GM23338 (cell line): ENCODE measurements around the gene TM4SF5. TPM values are rescaled to one million over a fixed set of nuclear protein-coding genes. Genes with fewer than 3 reads are reported as not detected.

Experiments used
- ATAC-seq: fragments of 200-7000 bp; cut with Tn5 transposase; 3 replicates; pipeline ENCODE4 v1.9.1; 2020
- DNase-seq: peaks from one replicate; pipeline ENCODE4 v3.0.0-alpha.2; 2015; ENCODE audit warnings: low spot score
- H2AFZ ChIP-seq: fragments of 200-600 bp; sonication (generic); 2 replicates; pipeline ENCODE4 v1.8.0; 2016; ENCODE audit warnings: antibody characterized with exemption, mild to moderate bottlenecking, moderate library complexity
- H3F3A ChIP-seq: fragments of 200-600 bp; sonication (generic); replicated peaks from 2 replicates; pipeline ENCODE4 v1.8.0; 2017; ENCODE audit warnings: antibody characterized with exemption, mixed run types, low read depth
- H3K27ac ChIP-seq: fragments of 200-600 bp; sonication (generic); 2 replicates; pipeline ENCODE4 v1.6.1; 2016; ENCODE audit warnings: low read depth
- H3K27me3 ChIP-seq: fragments of 200-600 bp; sonication (generic); 2 replicates; pipeline ENCODE4 v1.8.0; 2016; ENCODE audit warnings: mild to moderate bottlenecking, mixed run types, moderate library complexity; ENCODE audit not compliant: insufficient read depth
- H3K36me3 ChIP-seq: fragments of 200-600 bp; sonication (generic); 2 replicates; pipeline ENCODE4 v1.8.0; 2016; ENCODE audit warnings: mild to moderate bottlenecking; ENCODE audit not compliant: insufficient read depth
- H3K4me1 ChIP-seq: fragments of 200-600 bp; sonication (generic); 2 replicates; pipeline ENCODE4 v1.8.0; 2016; ENCODE audit warnings: mild to moderate bottlenecking, moderate library complexity; ENCODE audit not compliant: insufficient read depth
- H3K4me2 ChIP-seq: fragments of 200-600 bp; sonication (generic); 2 replicates; pipeline ENCODE4 v1.7.1; 2017; ENCODE audit warnings: mixed run types
- H3K4me3 ChIP-seq: fragments of 200-600 bp; sonication (generic); 2 replicates; pipeline ENCODE4 v1.6.1; 2016; ENCODE audit warnings: mixed run types
- H3K79me2 ChIP-seq: fragments of 200-600 bp; sonication (generic); replicated peaks from 2 replicates; pipeline ENCODE4 v1.8.0; 2017; ENCODE audit warnings: mild to moderate bottlenecking; ENCODE audit not compliant: insufficient read depth
- H3K9me2 ChIP-seq: fragments of 200-600 bp; sonication (generic); 2 replicates; pipeline ENCODE4 v1.8.0; 2017; ENCODE audit not compliant: insufficient read depth
- H4K20me1 ChIP-seq: fragments of 200-600 bp; sonication (generic); replicated peaks from 2 replicates; pipeline ENCODE4 v1.8.0; 2017; ENCODE audit warnings: mild to moderate bottlenecking; ENCODE audit not compliant: insufficient read depth
- H3K27ac Mint-ChIP-seq: 2 replicates; pipeline ENCODE4 v1.8.0; 2020; ENCODE audit warnings: inconsistent platforms, mild to moderate bottlenecking, moderate library complexity, mixed read lengths
- H3K27me3 Mint-ChIP-seq: 3 replicates; pipeline ENCODE4 v1.8.0; 2022; ENCODE audit warnings: low read depth, mild to moderate bottlenecking, moderate library complexity, mixed read lengths, inconsistent platforms; ENCODE audit not compliant: insufficient read depth, poor library complexity
- H3K36me3 Mint-ChIP-seq: 3 replicates; pipeline ENCODE4 v1.8.0; 2021; ENCODE audit warnings: low read depth, mild to moderate bottlenecking, inconsistent platforms, moderate library complexity, mixed read lengths
- H3K4me1 Mint-ChIP-seq: 3 replicates; pipeline ENCODE4 v1.8.0; 2020; ENCODE audit warnings: mild to moderate bottlenecking, inconsistent platforms, mixed read lengths
- H3K4me3 Mint-ChIP-seq: 3 replicates; pipeline ENCODE4 v1.8.0; 2021; ENCODE audit warnings: moderate library complexity, mild to moderate bottlenecking, inconsistent platforms, mixed read lengths
- H3K9me3 Mint-ChIP-seq: 3 replicates; pipeline ENCODE4 v1.8.0; 2020; ENCODE audit warnings: moderate library complexity, mild to moderate bottlenecking, inconsistent platforms, mixed read lengths
- CREB1 ChIP-seq: fragments of 250-450 bp; sonication (Bioruptor Pico); IDR thresholded peaks from 2 replicates; pipeline ENCODE4 v1.5.0; 2020; ENCODE audit warnings: low read depth, mild to moderate bottlenecking, moderate library complexity
- ETS1 ChIP-seq: IDR thresholded peaks from 2 replicates; pipeline ENCODE4 v1.6.1; 2016; ENCODE audit warnings: antibody characterized with exemption
- EZH2 ChIP-seq: fragments of 200-600 bp; sonication (generic); IDR thresholded peaks from one replicate; pipeline ENCODE4 v1.8.0; 2017; ENCODE audit warnings: antibody characterized with exemption, mild to moderate bottlenecking, low read depth; ENCODE audit not compliant: unreplicated experiment
- EZH2phosphoT487 ChIP-seq: fragments of 200-600 bp; sonication (generic); IDR thresholded peaks from one replicate; pipeline ENCODE4 v1.8.1; 2018; ENCODE audit warnings: antibody characterized with exemption; ENCODE audit not compliant: unreplicated experiment
- JUNB ChIP-seq: IDR thresholded peaks from one replicate; pipeline ENCODE4 v1.6.1; 2016; ENCODE audit warnings: antibody characterized with exemption; ENCODE audit not compliant: unreplicated experiment
- NANOG ChIP-seq: IDR thresholded peaks from 2 replicates; pipeline ENCODE4 v1.6.1; 2016; ENCODE audit warnings: antibody characterized with exemption, borderline replicate concordance
- POLR2AphosphoS5 ChIP-seq: IDR thresholded peaks from 2 replicates; pipeline ENCODE4 v1.6.1; 2016; ENCODE audit warnings: antibody characterized with exemption, low read depth
- REST ChIP-seq: IDR thresholded peaks from one replicate; pipeline ENCODE4 v1.6.1; 2018; ENCODE audit warnings: antibody characterized with exemption; ENCODE audit not compliant: unreplicated experiment
- ZNF114 ChIP-seq: fragments of 250-450 bp; sonication (Bioruptor Pico); IDR thresholded peaks from 2 replicates; pipeline ENCODE4 v1.5.0; 2020; ENCODE audit warnings: mild to moderate bottlenecking, moderate library complexity
- ZNF331 ChIP-seq: fragments of 250-450 bp; sonication (Bioruptor Pico); IDR thresholded peaks from 2 replicates; pipeline ENCODE4 v1.5.0; 2020; ENCODE audit warnings: low read depth, mild to moderate bottlenecking, moderate library complexity
- polyA plus RNA-seq: library from polyadenylated mRNA; unstranded; fragments of >200 nt; fragmentation: Nextera tagmentation; extraction: Ambion mirVana; gene quantifications from 2 replicates; pipeline ENCODE4 v1.2.1, GENCODE V29; 2016
- total RNA-seq: library from RNA; depleted of rRNA; stranded (reverse); fragments of >200 nt; shearing (Covaris generic); gene quantifications from 2 replicates; pipeline ENCODE4 v1.2.3, GENCODE V29; 2014
- TF ChIP-seq, protein P1 (sequence below), 2 experiments: fragments of 200-600 bp in 1 of 2; sonication (generic) in 1 of 2; conservative IDR thresholded peaks; 2 replicates each; pipeline versions ENCODE4 v1.5.1 to v1.6.1; 2016 to 2017; ENCODE audit warnings: antibody characterized with exemption in 2 of 2, low read depth in 2 of 2, mild to moderate bottlenecking in 2 of 2, moderate library complexity in 1 of 2

TM4SF5 gene
- total and polyA plus RNA-seq, 2 experiments from 2014 or later: not detected

DNA sequence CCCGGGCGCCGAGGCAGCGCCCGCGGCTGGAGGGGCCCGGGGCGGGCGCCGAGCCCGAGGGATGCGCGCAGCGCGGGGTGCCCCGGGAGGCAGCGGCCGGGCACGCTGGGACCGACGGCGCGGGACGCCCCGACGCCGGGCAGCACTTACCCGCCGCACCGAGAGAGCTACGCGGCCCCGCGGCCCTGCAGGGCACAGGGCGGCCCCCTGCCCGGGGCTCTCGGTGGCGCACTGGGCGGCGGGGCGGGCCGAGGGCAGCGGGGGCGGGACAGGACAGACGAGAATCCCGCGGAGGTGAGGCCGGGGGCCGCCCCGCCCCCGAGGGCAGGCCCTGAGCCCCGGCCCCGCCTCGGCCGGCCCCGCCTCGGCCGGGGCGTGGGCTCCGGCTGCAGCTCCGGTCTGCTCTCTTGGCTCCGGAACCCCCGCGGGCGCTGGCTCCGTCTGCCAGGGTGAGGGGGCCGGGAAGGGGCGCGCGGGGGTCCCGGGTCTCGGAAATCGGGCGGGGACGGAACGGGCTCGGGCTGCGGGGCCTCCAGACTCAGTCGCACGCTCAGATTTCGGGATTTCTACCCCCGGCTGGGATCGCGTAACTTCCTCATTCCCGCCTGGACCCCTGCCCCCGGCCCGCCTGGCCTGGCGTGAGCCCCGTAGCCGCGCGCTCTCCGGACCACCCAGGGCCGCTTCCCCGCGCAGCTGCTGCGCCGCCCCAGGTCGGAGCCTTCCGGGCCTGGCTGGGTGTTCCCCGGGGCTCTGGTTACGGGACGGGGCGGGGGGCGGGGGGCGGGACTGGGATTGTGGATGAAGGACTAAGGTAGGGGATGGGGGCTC is 35.3 kb downstream of the TM4SF5 start, which contains the start of gene PLD2:
PLD2 (plus strand) TSS at position 376 of the 828 bp plus-strand sequence. CDS start 621 bp downstream, outside the sequence.
- Histone ChIP-seq H3K4me2 (peak within 1 kb of the TSS; percentile 80), H3K9me2 (no peaks in the 10 kb centered on the region), H3K36me3 (peaks cover 14% of the 10 kb centered on the region), H3K4me3 (peak within 1 kb of the TSS; percentile 77), H3K79me2 (no peaks in the 10 kb centered on the region), H3F3A (no peaks in the 10 kb centered on the region), H3K27ac (0 out of 2 replicates have a peak within 1 kb of the TSS, but pooled peaks have one; percentile 6), H3K27me3 (no peaks in the 10 kb centered on the region), H2AFZ (peak within 1 kb of the TSS; percentile 78; the same call in 1 of the 2 replicates), H3K4me1 (peaks cover 6% of the 10 kb centered on the region), H4K20me1 (no peaks in the 10 kb centered on the region; the same call in 1 of the 2 replicates)
- Mint-ChIP-seq H3K27ac (peak within 1 kb of the TSS; percentile 80; the same call in 1 of the 2 replicates), H3K27me3 (peaks cover 20% of the 10 kb centered on the region), H3K9me3 (peaks cover 3% of the 10 kb centered on the region; the same call in 2 of the 3 replicates), H3K4me1 (peaks cover 8% of the 10 kb centered on the region; the same call in 2 of the 3 replicates), H3K4me3 (peak within 1 kb of the TSS; percentile 91), H3K36me3 (peaks cover 21% of the 10 kb centered on the region)
- TF ChIP-seq REST (no peak), POLR2AphosphoS5 (peak; percentile 70)
- ATAC-seq: peak; percentile 93
- DNase-seq: peak; percentile 93

DNA sequence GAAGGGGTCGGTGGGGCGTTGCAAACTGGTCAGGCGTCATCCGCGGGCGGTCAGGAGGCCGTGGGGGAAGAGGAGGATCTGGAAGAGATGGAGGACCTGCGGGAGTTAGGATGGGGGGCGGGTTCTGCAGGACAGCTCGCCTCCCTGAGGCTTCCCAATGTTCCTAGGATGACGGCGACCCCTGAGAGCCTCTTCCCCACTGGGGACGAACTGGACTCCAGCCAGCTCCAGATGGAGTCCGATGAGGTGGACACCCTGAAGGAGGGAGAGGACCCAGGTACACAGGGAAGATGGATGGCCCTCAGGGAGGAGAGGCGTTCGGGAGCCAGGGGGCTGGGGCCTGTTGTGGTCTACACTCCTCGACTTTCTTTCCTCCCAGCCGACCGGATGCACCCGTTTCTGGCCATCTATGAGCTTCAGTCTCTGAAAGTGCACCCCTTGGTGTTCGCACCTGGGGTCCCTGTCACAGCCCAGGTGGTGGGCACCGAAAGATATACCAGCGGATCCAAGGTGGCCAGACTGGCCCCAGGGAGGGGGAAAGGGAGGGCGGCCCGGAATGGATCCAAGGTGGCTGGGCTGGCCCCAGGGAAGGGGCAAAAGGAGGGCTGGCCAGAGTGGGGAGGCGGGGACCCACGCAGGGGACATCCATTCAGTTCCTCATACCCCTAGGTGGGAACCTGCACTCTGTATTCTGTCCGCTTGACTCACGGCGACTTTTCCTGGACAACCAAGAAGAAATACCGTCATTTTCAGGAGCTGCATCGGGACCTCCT is 36.1 kb downstream of the TM4SF5 start:
- Mint-ChIP-seq H3K27ac (peak overlapping the region; percentile 80; the same call in 1 of the 2 replicates), H3K9me3 (peaks cover 3% of the 10 kb centered on the region; the same call in 2 of the 3 replicates), H3K4me3 (peak overlapping the region; percentile 91), H3K27me3 (peaks cover 19% of the 10 kb centered on the region), H3K36me3 (peaks cover 21% of the 10 kb centered on the region), H3K4me1 (peaks cover 8% of the 10 kb centered on the region; the same call in 2 of the 3 replicates)
- peaks cover 14% of the 10 kb centered on the region for H3K36me3 ChIP-seq
- TF ChIP-seq EZH2phosphoT487: no peak
- no peak for TF ChIP-seq ZNF114 (CRISPR knock-in tag)
- TF ChIP-seq REST: no peak
- TF ChIP-seq ZNF331: no peak
- TF ChIP-seq EZH2: no peak
- no peak for TF ChIP-seq POLR2AphosphoS5
- no peak for TF ChIP-seq JUNB
- no peak for TF ChIP-seq ETS1
- no peak for TF ChIP-seq CREB1 (CRISPR knock-in tag)
- TF ChIP-seq NANOG: no peak
- TF ChIP-seq, protein P1, sequence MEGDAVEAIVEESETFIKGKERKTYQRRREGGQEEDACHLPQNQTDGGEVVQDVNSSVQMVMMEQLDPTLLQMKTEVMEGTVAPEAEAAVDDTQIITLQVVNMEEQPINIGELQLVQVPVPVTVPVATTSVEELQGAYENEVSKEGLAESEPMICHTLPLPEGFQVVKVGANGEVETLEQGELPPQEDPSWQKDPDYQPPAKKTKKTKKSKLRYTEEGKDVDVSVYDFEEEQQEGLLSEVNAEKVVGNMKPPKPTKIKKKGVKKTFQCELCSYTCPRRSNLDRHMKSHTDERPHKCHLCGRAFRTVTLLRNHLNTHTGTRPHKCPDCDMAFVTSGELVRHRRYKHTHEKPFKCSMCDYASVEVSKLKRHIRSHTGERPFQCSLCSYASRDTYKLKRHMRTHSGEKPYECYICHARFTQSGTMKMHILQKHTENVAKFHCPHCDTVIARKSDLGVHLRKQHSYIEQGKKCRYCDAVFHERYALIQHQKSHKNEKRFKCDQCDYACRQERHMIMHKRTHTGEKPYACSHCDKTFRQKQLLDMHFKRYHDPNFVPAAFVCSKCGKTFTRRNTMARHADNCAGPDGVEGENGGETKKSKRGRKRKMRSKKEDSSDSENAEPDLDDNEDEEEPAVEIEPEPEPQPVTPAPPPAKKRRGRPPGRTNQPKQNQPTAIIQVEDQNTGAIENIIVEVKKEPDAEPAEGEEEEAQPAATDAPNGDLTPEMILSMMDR (conservative IDR thresholded peaks at IDR 0.05; ENCODE audit: low read depth in 2 of 2): no peak
- ATAC-seq: peak; percentile 9
- no peak for DNase-seq
- no peaks in the 10 kb centered on the region for H3K79me2 ChIP-seq
- peak overlapping the region; percentile 78 for H3K4me2 ChIP-seq
- H2AFZ ChIP-seq: no peak overlapping the region
- H3K4me3 ChIP-seq: peak overlapping the region; percentile 77
- H3K27ac ChIP-seq: no peak overlapping the region
- H3F3A ChIP-seq: no peaks in the 10 kb centered on the region
- peaks cover 6% of the 10 kb centered on the region for H3K4me1 ChIP-seq
- H4K20me1 ChIP-seq: no peaks in the 10 kb centered on the region; the same call in 1 of the 2 replicates
- H3K9me2 ChIP-seq: no peaks in the 10 kb centered on the region
- no peaks in the 10 kb centered on the region for H3K27me3 ChIP-seq
